ENCODE data around the gene PURB.
"Not testable (repeated sequence)": the region's sequence is repeated elsewhere in the genome, so short reads cannot be mapped to it uniquely, and the experiment has no call there.

The PURB gene

DNA sequence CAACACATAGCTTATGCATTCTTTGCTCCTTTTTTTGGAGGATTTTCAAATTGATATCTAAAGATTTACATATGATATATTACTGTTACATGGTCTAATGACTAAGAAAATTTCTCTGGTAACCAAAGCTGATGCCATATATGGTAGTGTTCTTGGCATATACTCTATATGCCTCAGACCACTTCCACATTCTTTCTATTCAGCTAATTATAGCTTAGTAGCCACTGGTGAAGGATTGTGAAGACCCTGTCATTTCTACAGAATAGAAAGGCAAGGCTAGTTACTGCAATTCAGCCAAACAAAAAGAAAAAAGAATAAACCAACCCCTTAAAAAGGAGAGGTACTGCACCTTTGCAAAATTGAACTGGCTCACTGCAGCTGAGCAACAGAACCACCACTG, 3.7 kb downstream of the PURB start:
- peak overlapping the region; percentile 80; the same call in 1 of the 2 replicates for H3K4me3 ChIP-seq (ENCODE audit: low read length)
- TF ChIP-seq ZNF274 (IDR thresholded peaks at IDR 0.05; ENCODE audit: low read depth, low read length) = no peak

DNA sequence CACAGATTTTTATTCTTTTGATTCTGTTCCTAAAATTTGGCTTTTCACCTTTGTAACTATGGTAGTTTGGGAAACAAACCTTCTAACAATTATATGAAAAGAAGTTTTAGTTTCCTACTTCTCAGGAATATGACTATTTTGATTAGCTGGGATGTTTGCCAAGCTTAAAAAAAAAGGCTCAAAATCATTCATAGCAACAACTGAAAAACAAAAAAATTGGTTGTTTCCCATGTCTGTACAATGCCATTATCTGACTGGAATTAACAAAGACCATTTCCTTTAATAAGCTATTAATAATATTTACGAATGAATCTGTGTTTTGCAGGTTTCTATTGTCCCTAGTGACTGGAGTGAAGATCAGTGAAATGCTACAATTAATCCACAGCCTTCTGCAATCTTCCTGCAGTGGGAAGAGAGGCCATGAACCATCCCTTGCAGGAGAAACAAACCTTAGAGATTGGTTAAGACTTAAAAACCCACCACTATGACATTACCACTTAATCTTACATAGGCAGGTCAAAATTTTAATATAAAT, 4.2 kb downstream of the PURB start:
- TF ChIP-seq ZNF274 (IDR thresholded peaks at IDR 0.05; ENCODE audit: low read depth, low read length) = no peak
- H3K4me3 ChIP-seq (ENCODE audit: low read length) = peak overlapping the region; percentile 80; the same call in 1 of the 2 replicates

DNA sequence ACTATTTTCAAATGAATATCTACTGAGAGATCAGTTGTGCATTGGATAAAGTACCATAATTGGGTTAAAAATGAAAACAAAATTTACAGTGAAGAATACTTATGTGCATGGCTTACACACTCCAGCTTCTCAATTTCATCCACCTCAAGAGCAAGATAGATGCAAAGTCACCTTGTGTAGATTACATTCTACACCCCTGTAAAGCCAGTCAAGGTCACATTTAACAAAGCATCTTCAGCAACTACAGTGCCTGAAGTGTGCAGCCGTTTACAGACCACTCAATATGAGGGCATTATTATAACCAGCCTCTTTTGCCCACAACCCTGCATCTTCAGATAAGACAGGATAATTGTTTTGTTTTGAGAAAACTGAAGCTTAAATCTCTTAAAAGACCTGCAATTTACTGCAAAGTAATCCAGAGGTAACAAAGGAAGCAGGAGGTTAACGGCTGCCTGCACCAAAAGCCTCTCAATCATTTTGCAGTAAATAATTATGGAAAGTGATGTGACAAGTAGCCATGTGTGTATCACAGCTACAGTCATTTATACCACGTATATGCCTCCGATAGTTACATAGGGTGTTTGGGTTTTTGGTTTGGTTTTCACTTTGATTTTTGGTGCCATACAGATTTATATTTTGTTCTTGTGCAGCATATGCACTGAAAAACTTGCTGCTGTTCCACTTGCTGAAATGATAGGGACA, 4.9 kb downstream of the PURB start:
- peak overlapping the region; percentile 80; the same call in 1 of the 2 replicates for H3K4me3 ChIP-seq (ENCODE audit: low read length)
- TF ChIP-seq ZNF274 (IDR thresholded peaks at IDR 0.05; ENCODE audit: low read depth, low read length) = no peak

DNA sequence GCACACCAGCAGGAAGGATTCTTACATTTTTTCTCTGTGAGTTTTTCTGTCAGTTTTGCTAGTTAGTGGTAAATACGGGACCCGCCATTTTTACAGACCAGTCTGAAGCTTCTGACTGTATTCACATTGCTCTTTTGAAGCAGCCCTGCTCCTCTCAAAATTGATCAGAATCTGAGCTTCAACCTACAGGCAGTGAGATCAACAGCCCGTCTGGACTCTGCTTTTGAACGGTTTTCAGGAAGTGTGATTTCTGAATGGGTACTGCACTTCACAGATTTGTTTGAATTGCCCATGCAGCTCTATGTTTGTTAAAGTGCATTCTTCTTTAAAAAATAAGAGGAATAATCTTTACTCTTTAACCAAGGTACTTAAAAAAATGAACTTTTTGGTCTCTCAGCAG, 8.9 kb downstream of the PURB start:
- TF ChIP-seq ZNF274 (IDR thresholded peaks at IDR 0.05; ENCODE audit: low read depth, low read length) = no peak
- H3K4me3 ChIP-seq (ENCODE audit: low read length) = no peak overlapping the region

DNA sequence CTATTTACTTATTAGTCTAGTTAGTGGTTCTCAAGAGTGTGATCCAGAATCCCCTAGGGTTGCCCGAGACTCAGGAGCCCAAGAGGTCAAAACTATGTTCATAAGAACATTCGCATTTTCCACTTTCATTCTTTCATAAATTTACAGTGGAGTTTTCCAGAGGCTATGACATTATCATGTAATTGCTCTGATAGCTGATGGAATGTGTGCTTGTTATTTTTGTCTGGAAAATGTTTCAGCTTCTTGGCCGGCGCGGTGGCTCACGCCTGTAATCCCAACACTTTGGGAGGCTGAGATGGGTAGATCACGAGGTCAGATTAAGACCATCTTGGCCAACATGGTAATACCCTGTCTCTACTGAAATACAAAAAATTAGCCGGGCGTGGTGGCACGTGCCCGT, 10.1 kb downstream of the PURB start:
- no peak overlapping the region for H3K4me3 ChIP-seq (ENCODE audit: low read length)
- no peak for TF ChIP-seq ZNF274 (IDR thresholded peaks at IDR 0.05; ENCODE audit: low read depth, low read length)

DNA sequence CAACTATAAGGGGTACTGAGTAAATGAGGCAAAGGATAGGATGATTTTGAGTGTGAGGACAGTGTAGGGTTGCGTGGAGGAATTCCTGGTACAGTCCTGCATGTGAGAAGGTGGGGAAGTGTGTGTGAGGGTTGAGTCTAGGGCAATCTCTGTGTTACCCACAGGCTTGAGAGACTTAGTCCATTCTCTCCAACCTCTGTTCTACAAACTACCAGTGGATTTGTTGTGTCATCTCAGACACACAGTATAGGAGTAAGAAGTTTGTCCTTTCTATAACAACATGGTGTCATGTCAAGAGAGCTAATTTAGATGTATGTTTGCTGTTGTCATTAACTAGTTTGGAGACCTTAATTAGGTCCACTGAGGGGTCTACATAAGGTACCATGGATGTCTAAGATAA, 12.5 kb downstream of the PURB start:
- no peak for TF ChIP-seq ZNF274 (IDR thresholded peaks at IDR 0.05; ENCODE audit: low read depth, low read length)

DNA sequence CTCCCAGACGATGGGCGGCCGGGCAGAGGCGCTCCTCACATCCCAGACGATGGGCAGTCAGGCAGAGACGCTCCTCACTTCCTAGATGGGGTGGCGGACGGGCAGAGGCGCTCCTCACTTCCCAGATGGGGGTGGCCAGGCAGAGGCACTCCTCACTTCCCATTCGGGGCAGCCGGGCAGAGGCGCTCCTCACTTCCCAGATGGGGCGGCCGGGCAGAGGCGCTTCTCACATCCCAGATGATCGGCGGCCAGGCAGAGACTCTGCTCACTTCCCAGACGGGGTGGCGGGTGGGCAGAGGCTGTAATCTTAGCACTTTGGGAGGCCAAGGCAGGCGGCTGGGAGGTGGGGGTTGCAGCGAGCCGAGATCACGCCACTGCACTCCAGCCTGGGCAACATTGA, 13.4 kb downstream of the PURB start:
- not testable (repeated sequence) for H3K4me3 ChIP-seq (ENCODE audit: low read length)

More for the DNA sequence above, 12.5 kb downstream of the PURB start:
- H3K4me3 ChIP-seq (ENCODE audit: low read length) = no peak overlapping the region

DNA sequence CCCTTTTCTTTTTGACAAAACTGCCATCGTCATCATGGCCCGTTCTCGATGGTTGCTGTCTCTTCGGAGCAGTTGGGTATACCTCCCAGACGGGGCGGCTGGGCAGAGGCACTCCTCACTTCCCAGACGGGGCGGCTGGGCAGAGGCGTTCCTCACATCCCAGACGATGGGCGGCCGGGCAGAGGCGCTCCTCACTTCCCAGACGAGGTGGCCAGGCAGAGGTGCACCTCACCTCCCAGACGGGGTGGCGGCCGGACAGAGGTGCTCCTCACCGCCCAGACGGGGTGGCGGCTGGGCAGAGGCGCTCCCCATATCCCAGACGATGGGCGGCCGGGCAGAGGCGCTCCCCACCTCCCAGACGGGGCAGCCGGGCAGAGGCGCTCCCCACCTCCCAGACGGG, 14.6 kb downstream of the PURB start:
- H3K4me3 ChIP-seq (ENCODE audit: low read length) = not testable (repeated sequence)

DNA sequence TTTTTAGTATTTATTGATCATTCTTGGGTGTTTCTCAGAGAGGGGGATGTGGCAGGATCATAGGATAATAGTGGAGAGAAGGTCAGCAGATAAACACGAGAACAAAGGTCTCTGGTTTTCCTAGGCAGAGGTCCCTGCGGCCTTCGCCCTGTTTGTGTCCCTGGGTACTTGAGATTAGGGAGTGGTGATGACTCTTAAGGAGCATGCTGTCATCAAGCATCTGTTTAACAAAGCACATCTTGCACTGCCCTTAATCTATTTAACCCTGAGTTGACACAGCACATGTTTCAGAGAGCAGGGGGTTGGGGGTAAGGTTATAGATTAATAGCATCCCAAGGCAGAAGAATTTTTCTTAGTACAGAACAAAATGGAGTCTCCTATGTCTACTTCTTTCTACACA, 15.0 kb downstream of the PURB start:
- H3K4me3 ChIP-seq (ENCODE audit: low read length) = not testable (repeated sequence)

DNA sequence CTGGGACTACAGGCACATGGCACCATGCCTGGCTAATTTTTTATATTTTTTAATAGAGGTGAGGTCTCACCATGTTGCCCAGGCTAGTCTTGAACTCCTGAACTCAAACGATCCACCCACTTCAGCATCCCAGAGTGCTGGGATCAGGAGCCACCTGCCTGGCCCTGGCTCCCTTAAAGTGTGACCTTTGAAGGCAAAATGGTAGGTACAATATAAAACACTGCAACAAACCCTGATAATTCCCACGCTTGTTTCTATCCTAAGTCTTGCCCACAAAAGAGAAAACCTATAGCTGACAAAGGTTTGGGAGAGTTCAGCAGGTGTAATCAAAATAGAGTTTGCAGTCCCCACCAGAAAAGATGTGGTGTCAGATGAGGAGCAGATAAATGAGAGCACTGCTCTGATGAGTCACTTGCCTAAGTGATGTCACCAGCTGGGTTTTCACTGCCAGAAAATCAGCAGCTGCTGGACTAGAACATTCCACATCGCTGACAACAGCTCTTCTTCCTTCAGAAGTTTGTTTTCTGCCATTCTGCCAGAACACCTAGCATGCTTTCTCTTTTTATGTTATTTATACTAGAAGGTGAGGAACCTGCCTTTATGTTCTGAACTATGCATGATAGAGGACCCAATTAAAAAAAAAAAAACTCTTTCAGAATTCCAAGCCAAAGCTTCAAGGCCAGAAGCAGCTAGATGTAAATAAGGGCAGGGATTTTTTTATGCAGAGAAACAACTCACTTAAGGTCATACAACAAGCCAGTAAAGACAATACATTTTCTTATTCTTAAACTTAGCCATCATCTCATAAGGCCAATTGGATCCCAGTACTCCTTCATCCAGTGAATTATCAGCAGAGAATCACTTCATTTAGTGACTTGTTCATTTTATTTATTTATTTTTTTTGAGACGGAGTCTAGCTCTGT, 18.0 kb downstream of the PURB start:
- no peak for TF ChIP-seq ZNF274 (IDR thresholded peaks at IDR 0.05; ENCODE audit: low read depth, low read length)
- H3K4me3 ChIP-seq (ENCODE audit: low read length) = no peak overlapping the region

DNA sequence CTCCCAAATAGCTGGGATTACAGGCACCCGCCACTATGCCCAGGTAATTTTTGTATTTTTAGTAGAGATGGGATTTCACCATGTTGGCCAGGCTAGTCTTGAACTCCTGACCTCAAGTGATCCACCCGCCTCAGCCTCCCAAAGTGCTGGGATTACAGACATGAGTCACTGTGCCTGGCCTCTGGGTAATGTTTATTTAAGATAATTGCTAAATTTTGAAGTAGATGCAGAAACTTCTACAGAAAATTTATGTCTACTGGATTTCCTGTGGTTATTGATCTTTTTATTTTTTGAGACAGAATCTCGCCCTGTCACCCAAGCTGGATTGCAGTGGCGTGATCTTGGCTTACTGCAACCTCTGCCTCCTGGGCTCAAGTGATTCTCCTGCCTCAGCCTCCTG, 23.4 kb downstream of the PURB start:
- not testable (repeated sequence) for H3K4me3 ChIP-seq (ENCODE audit: low read length)

DNA sequence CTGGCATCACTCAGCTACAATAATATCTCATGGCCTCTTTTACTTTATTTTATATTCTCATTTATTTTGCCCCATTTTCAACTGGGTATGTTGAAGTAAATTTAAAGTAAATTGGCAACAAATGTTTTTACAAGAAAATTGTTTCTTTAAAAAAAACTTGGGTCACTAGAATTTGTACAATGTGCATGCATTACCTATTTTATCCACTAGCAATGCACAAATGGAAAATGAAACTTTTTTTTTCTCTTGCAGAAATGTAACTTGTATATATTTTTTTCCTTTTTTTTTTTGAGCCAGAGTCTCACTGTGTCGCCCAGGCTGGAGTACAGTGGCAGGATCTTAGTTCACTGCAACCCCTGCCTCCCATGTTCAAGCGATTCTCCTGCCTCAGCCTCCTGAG, 27.2 kb downstream of the PURB start:
- no peak for TF ChIP-seq ZNF274 (IDR thresholded peaks at IDR 0.05; ENCODE audit: low read depth, low read length)

DNA sequence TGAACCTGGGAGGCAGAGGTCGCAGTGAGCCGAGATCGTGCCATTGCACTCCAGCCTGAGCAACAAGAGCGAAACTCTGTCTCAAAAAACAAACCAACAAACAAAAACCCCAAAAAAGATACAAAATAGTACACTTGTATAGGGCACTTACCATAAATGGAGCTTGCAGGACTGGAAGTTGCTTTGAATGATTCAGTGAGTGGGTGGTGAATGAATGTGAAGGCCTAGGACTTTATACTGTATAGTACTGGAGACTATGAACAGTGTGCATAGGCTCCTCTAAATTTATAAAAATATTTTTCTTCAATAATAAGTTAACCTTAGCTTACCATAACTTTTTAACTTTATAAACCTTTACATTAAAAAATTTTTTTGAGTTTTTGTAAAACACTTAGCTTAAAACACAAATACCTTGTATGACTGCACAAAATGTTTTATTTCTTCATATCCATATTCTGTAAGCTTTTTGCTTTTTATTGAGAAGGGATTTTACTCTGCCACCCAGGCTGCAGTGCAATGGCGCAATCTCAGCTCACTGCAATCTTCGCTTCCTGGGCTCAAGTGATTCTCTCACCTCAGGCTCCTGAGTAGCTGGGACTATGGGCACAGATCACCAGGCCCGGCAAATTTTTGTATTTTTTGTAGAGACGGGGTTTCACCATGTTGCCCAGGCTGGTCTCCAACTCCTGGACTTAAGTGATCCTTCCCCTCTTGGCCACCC, 30.5 kb downstream of the PURB start:
- H3K4me3 ChIP-seq (ENCODE audit: low read length) = no peak overlapping the region
- no peak for TF ChIP-seq ZNF274 (IDR thresholded peaks at IDR 0.05; ENCODE audit: low read depth, low read length)

More for the DNA sequence above, 27.2 kb downstream of the PURB start:
- H3K4me3 ChIP-seq (ENCODE audit: low read length) = no peak overlapping the region

DNA sequence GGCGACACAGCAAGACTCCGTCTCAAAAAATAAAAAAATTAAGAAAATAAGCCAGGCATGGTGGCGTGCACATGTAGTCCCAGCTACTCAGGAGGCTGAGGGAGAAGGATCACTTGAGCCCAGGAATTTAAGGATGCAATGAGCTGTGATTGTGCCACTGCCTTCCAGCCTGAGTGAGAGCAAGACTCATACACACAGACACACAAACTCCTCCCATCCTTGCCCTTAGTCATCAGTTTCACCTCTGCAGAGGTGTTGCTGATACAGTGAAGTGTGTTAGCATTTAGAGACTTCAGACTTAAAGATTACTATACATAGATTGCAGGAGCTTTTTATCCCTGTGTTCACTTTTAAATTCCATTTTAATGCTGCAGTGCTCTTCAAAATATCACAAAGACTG, 31.9 kb downstream of the PURB start:
- H3K4me3 ChIP-seq (ENCODE audit: low read length) = no peak overlapping the region
- no peak for TF ChIP-seq ZNF274 (IDR thresholded peaks at IDR 0.05; ENCODE audit: low read depth, low read length)

DNA sequence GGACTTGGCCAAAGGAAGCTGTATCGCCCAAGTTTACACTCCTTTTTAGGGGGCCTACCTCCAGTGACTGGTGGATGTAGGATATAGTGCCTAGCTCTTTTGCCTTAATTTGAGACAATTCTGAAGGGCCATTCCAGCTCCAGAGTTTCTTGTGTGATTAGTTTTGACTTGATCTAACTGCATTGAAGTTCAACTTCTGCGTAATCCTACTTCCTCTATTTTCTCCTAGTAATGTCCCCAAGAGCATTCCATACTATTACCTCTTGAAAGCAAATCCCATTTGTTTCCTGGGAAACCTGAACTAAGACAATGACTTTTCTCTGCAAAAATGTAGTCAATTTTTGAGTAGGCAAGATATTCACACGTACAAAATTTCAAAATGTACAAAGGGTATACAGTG, 32.7 kb downstream of the PURB start:
- H3K4me3 ChIP-seq (ENCODE audit: low read length) = no peak overlapping the region

More for the DNA sequence above, 32.7 kb downstream of the PURB start:
- TF ChIP-seq ZNF274 (IDR thresholded peaks at IDR 0.05; ENCODE audit: low read depth, low read length) = no peak

All from GM08714 (cell line).